H9 (cell line): Measurements from ENCODE around the gene GRAMD1B. TPM values are rescaled to one million over a fixed set of nuclear protein-coding genes. Genes with fewer than 3 reads are reported as not detected.

Source experiments
- DNase-seq: peaks from one replicate; pipeline ENCODE4 v3.0.0-alpha.2; 2017
- H2AFZ ChIP-seq: one replicate; pipeline ENCODE4 v1.6.1; 2013; ENCODE audit warnings: mild to moderate bottlenecking, low read length, control low read depth, moderate library complexity
- H2AK5ac ChIP-seq: 2 replicates; pipeline ENCODE4 v1.6.1; 2013; ENCODE audit warnings: low read length, control low read depth, mixed read lengths; ENCODE audit not compliant: insufficient read length
- H2BK120ac ChIP-seq: one replicate; pipeline ENCODE4 v1.6.1; 2013; ENCODE audit warnings: low read depth, mild to moderate bottlenecking, low read length, control low read depth, inconsistent platforms; ENCODE audit not compliant: poor library complexity, severe bottlenecking
- H2BK12ac ChIP-seq: 2 replicates; pipeline ENCODE4 v1.6.1; 2013; ENCODE audit warnings: low read length, control low read depth, mixed read lengths, low read depth; ENCODE audit not compliant: insufficient read length
- H2BK15ac ChIP-seq: 2 replicates; pipeline ENCODE4 v1.6.1; 2013; ENCODE audit warnings: low read depth, low read length, control low read depth
- H2BK20ac ChIP-seq: one replicate; pipeline ENCODE4 v1.6.1; 2013; ENCODE audit warnings: low read depth, mild to moderate bottlenecking, low read length, control low read depth, inconsistent platforms; ENCODE audit not compliant: poor library complexity, severe bottlenecking
- H2BK5ac ChIP-seq: 2 replicates; pipeline ENCODE4 v1.6.1; 2013; ENCODE audit warnings: low read length, control low read depth, mixed read lengths; ENCODE audit not compliant: insufficient read length
- H3K14ac ChIP-seq: 2 replicates; pipeline ENCODE4 v1.6.1; 2013; ENCODE audit warnings: low read length, control low read depth; ENCODE audit not compliant: insufficient read depth
- H3K18ac ChIP-seq: 2 replicates; pipeline ENCODE4 v1.6.1; 2013; ENCODE audit warnings: low read depth, mild to moderate bottlenecking, mixed read lengths, low read length, control low read depth; ENCODE audit not compliant: insufficient read length
- H3K23ac ChIP-seq: 2 replicates; pipeline ENCODE4 v1.6.1; 2013; ENCODE audit warnings: low read length, control low read depth, mixed read lengths, low read depth; ENCODE audit not compliant: insufficient read length
- H3K23me2 ChIP-seq: 2 replicates; pipeline ENCODE4 v1.6.1; 2013; ENCODE audit warnings: low read depth, mild to moderate bottlenecking, mixed read lengths, low read length, control low read depth; ENCODE audit not compliant: insufficient read length, poor library complexity, severe bottlenecking
- H3K27ac ChIP-seq: 2 replicates; pipeline ENCODE4 v1.5.1; 2013; ENCODE audit warnings: low read length, control low read depth, mixed read lengths, low read depth; ENCODE audit not compliant: insufficient read length
- H3K27me3 ChIP-seq: 2 replicates; pipeline ENCODE4 v1.6.1; 2013; ENCODE audit warnings: low read length, control low read depth, inconsistent platforms; ENCODE audit not compliant: insufficient read depth
- H3K4ac ChIP-seq: 2 replicates; pipeline ENCODE4 v1.6.1; 2013; ENCODE audit warnings: low read depth, mild to moderate bottlenecking, control low read depth, inconsistent platforms, low read length, moderate library complexity
- H3K4me1 ChIP-seq: 2 replicates; pipeline ENCODE4 v1.6.1; 2013; ENCODE audit warnings: low read length, control low read depth, inconsistent platforms; ENCODE audit not compliant: insufficient read depth
- H3K4me2 ChIP-seq: 2 replicates; pipeline ENCODE4 v1.6.1; 2013; ENCODE audit warnings: low read length, control low read depth, mixed read lengths; ENCODE audit not compliant: insufficient read length, insufficient read depth
- H3K56ac ChIP-seq: 2 replicates; pipeline ENCODE4 v1.6.1; 2013; ENCODE audit warnings: low read depth, mild to moderate bottlenecking, mixed read lengths, low read length, control low read depth; ENCODE audit not compliant: insufficient read length
- H3K79me1 ChIP-seq: 2 replicates; pipeline ENCODE4 v1.6.1; 2013; ENCODE audit warnings: low read depth, mild to moderate bottlenecking, moderate library complexity, low read length, control low read depth, inconsistent platforms; ENCODE audit not compliant: insufficient read depth, poor library complexity, severe bottlenecking
- H3K79me2 ChIP-seq: 2 replicates; pipeline ENCODE4 v1.6.1; 2013; ENCODE audit warnings: low read length, control low read depth, inconsistent platforms; ENCODE audit not compliant: insufficient read depth
- H3K9ac ChIP-seq: 2 replicates; pipeline ENCODE4 v1.6.1; 2013; ENCODE audit warnings: low read length, control low read depth, mixed read lengths; ENCODE audit not compliant: insufficient read length; ENCODE audit errors: extremely low read depth
- H3K9me3 ChIP-seq: one replicate; pipeline ENCODE4 v1.6.1; 2013; ENCODE audit warnings: low read depth, low read length, inconsistent platforms; ENCODE audit not compliant: control insufficient read depth
- H3T11ph ChIP-seq: one replicate; pipeline ENCODE4 v1.6.1; 2013; ENCODE audit warnings: mild to moderate bottlenecking, low read length, control low read depth, inconsistent platforms
- H4K20me1 ChIP-seq: one replicate; pipeline ENCODE4 v1.6.1; 2013; ENCODE audit not compliant: control insufficient read depth, insufficient read length, insufficient read depth
- H4K5ac ChIP-seq: 2 replicates; pipeline ENCODE4 v1.6.1; 2013; ENCODE audit warnings: low read depth, mild to moderate bottlenecking, mixed read lengths, low read length, control low read depth; ENCODE audit not compliant: insufficient read length
- H4K8ac ChIP-seq: replicated peaks from 2 replicates; pipeline ENCODE4 v1.6.1; 2013; ENCODE audit warnings: low read length, control low read depth, mixed read lengths, low read depth; ENCODE audit not compliant: insufficient read length
- H4K91ac ChIP-seq: 2 replicates; pipeline ENCODE4 v1.6.1; 2013; ENCODE audit warnings: low read depth, mild to moderate bottlenecking, moderate library complexity, mixed read lengths, low read length, control low read depth; ENCODE audit not compliant: insufficient read length
- H3K27ac Mint-ChIP-seq, 3 experiments: 2 replicates in 2 of 3; 3 replicates in 1 of 3; pipeline ENCODE4 v1.8.0; 2020 to 2021; ENCODE audit warnings: mixed read lengths in 3 of 3, mild to moderate bottlenecking in 1 of 3, moderate library complexity in 1 of 3
- H3K27me3 Mint-ChIP-seq: 2 replicates; pipeline ENCODE4 v1.8.0; 2021; ENCODE audit warnings: low read depth, mild to moderate bottlenecking, moderate library complexity, mixed read lengths
- H3K36me3 Mint-ChIP-seq, 3 experiments: 2 replicates in 2 of 3; 3 replicates in 1 of 3; pipeline ENCODE4 v1.8.0; 2020 to 2021; ENCODE audit warnings: low read depth in 3 of 3, mixed read lengths in 3 of 3; ENCODE audit not compliant: insufficient read depth in 1 of 3
- H3K4me1 Mint-ChIP-seq, 2 experiments: 2 replicates each; pipeline ENCODE4 v1.8.0; 2020; ENCODE audit warnings: mixed read lengths in 2 of 2
- H3K4me3 Mint-ChIP-seq, 2 experiments: 2 replicates in 1 of 2; 3 replicates in 1 of 2; pipeline ENCODE4 v1.8.0; 2020 to 2021; ENCODE audit warnings: mild to moderate bottlenecking in 2 of 2, mixed read lengths in 2 of 2, moderate library complexity in 1 of 2
- H3K9me3 Mint-ChIP-seq, 2 experiments: 2 replicates in 1 of 2; 3 replicates in 1 of 2; pipeline ENCODE4 v1.8.0; 2020; ENCODE audit warnings: mild to moderate bottlenecking in 2 of 2, mixed read lengths in 2 of 2, moderate library complexity in 1 of 2
- CTCF ChIP-seq: fragments of 200-600 bp; sonication (generic); conservative IDR thresholded peaks from 3 replicates; pipeline ENCODE4 v1.8.0; 2021; ENCODE audit warnings: antibody characterized with exemption, mild to moderate bottlenecking
- WGBS: extraction: QIAGEN DNeasy Blood & Tissue Kit; methylation state at CpG from one replicate; pipeline ENCODE4 v1.1.7; 2013; ENCODE audit warnings: missing lambda C conversion rate, low lambda C conversion rate, mixed read lengths; ENCODE audit not compliant: insufficient read length; ENCODE audit errors: extremely low coverage; 5-methylcytosine and 5-hydroxymethylcytosine counted together
- total RNA-seq: library from RNA; stranded (reverse); gene quantifications from 2 replicates; pipeline ENCODE4 v1.2.1, GENCODE V29; 2021

The GRAMD1B gene
- total RNA-seq, 1 experiment from 2014 or later: 25.9 TPM

DNA sequence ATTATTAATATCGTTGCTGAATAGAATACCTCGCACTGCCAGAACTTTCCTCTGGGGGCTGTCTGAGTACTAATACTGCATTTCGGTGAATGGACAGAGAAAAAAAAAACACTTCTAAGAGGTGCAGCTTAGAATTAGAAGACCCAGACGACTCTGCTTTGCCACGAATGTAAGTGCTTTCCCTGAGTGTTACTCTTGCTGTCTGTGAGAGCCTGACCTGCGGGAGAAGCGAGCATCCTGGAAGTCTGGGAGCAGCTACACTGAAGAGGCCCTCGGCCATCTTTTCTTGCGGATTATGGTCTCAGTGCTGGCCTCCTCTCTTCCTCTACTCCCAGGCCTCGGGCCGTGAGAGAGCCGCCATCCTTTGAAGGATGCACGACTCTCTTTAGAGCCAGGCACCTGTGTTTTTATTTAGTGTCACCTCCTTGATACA, 129.5 kb downstream of the GRAMD1B start:
- H3K27me3 ChIP-seq: no peaks in the 10 kb centered on the region
- no peak overlapping the region for H3K56ac ChIP-seq
- peaks cover 7% of the 10 kb centered on the region for H3K4me1 ChIP-seq
- no peak overlapping the region for H2BK20ac ChIP-seq
- peak overlapping the region; percentile 7 for H3K4me2 ChIP-seq
- H2BK120ac ChIP-seq: no peak overlapping the region
- H3T11ph ChIP-seq: no peak overlapping the region
- no peak overlapping the region for H2BK12ac ChIP-seq
- H4K5ac ChIP-seq: no peak overlapping the region
- TF ChIP-seq CTCF: no peak; the same call in 1 of the 3 replicates
- no peaks in the 10 kb centered on the region for H3K79me1 ChIP-seq
- H2BK15ac ChIP-seq: no peak overlapping the region
- no peak overlapping the region for H3K9ac ChIP-seq
- no peak overlapping the region for H4K8ac ChIP-seq
- no peak overlapping the region for H2BK5ac ChIP-seq
- Mint-ChIP-seq H3K27ac (peak overlapping the region in 1 of 3 experiments; percentile 79; a peak in 2 of 7 replicates), H3K4me3 (0 out of 5 replicates have a peak overlapping the region, but pooled peaks of 1 of the 2 experiments have one; percentile 65), H3K9me3 (peaks cover 2 to 4% of the 10 kb centered on the region in 2 experiments; a peak in 2 of 5 replicates), H3K36me3 (peaks cover 3 to 5% (median 3%) of the 10 kb centered on the region in 3 experiments; a peak in 5 of 7 replicates), H3K27me3 (no peaks in the 10 kb centered on the region), H3K4me1 (peaks cover 38 to 50% of the 10 kb centered on the region in 2 experiments)
- H3K79me2 ChIP-seq: no peaks in the 10 kb centered on the region
- H3K27ac ChIP-seq: no peak overlapping the region
- H2AK5ac ChIP-seq: no peak overlapping the region
- no CpG with 5 or more reads among the region's 13 CpGs for WGBS
- H2AFZ ChIP-seq: no peak overlapping the region
- no peak overlapping the region for H3K4ac ChIP-seq
- no peak overlapping the region for H4K91ac ChIP-seq
- DNase-seq: no peak
- H3K9me3 ChIP-seq: no peaks in the 10 kb centered on the region
- H3K23ac ChIP-seq: no peak overlapping the region
- no peak overlapping the region for H3K14ac ChIP-seq
- H3K18ac ChIP-seq: no peak overlapping the region
- H3K23me2 ChIP-seq: no peaks in the 10 kb centered on the region
- peaks cover 2% of the 10 kb centered on the region for H4K20me1 ChIP-seq
